ENCODE results near the gene NPSR1.

- TF ChIP-seq, protein P1, sequence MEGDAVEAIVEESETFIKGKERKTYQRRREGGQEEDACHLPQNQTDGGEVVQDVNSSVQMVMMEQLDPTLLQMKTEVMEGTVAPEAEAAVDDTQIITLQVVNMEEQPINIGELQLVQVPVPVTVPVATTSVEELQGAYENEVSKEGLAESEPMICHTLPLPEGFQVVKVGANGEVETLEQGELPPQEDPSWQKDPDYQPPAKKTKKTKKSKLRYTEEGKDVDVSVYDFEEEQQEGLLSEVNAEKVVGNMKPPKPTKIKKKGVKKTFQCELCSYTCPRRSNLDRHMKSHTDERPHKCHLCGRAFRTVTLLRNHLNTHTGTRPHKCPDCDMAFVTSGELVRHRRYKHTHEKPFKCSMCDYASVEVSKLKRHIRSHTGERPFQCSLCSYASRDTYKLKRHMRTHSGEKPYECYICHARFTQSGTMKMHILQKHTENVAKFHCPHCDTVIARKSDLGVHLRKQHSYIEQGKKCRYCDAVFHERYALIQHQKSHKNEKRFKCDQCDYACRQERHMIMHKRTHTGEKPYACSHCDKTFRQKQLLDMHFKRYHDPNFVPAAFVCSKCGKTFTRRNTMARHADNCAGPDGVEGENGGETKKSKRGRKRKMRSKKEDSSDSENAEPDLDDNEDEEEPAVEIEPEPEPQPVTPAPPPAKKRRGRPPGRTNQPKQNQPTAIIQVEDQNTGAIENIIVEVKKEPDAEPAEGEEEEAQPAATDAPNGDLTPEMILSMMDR (IDR thresholded peaks at IDR 0.05; ENCODE audit: poor library complexity), result no peak
- TF ChIP-seq EZH2 (IDR thresholded peaks at IDR 0.05; ENCODE audit: borderline replicate concordance), result no peak
Measured at GRCh38 chr7:34851431-34851830, 193.4 kb downstream of the NPSR1 start.

All from hepatocyte (in vitro differentiated cells).